NT2/D1 (cell line): Measurements from ENCODE around the gene CCDC81.

Experiments
- DNase-seq: peaks from one replicate; pipeline ENCODE4 v3.0.0-alpha.2; 2011; ENCODE audit warnings: low read depth, low spot score
- H3K27me3 ChIP-seq: 2 replicates; pipeline ENCODE4 v1.6.0; 2011; ENCODE audit warnings: mild to moderate bottlenecking; ENCODE audit not compliant: insufficient read length, insufficient read depth
- H3K36me3 ChIP-seq: 2 replicates; pipeline ENCODE4 v1.6.1; 2011; ENCODE audit warnings: mild to moderate bottlenecking, low read length, mixed read lengths; ENCODE audit not compliant: insufficient read depth, insufficient read length
- H3K4me1 ChIP-seq: 2 replicates; pipeline ENCODE4 v1.5.1; 2011; ENCODE audit not compliant: insufficient read depth, insufficient read length
- H3K4me3 ChIP-seq: 2 replicates; pipeline ENCODE4 v1.5.1; 2011; ENCODE audit warnings: low read depth; ENCODE audit not compliant: insufficient read length
- H3K9ac ChIP-seq: 2 replicates; pipeline ENCODE4 v1.6.0; 2011; ENCODE audit warnings: low read depth; ENCODE audit not compliant: insufficient read length
- H3K9me3 ChIP-seq: 2 replicates; pipeline ENCODE4 v1.5.1; 2011; ENCODE audit warnings: mild to moderate bottlenecking, low read length; ENCODE audit not compliant: insufficient read depth
- SUZ12 ChIP-seq: IDR thresholded peaks from 2 replicates; pipeline ENCODE4 v1.6.1; 2011; ENCODE audit not compliant: insufficient read length, insufficient read depth; ENCODE audit errors: extremely low read depth
- YY1 ChIP-seq: IDR thresholded peaks from 2 replicates; pipeline ENCODE4 v1.6.1; 2011; ENCODE audit not compliant: insufficient read length, insufficient read depth
- ZNF274 ChIP-seq: IDR thresholded peaks from 2 replicates; pipeline ENCODE4 v1.6.1; 2011; ENCODE audit warnings: mild to moderate bottlenecking, low read depth, low read length

The CCDC81 gene

DNA sequence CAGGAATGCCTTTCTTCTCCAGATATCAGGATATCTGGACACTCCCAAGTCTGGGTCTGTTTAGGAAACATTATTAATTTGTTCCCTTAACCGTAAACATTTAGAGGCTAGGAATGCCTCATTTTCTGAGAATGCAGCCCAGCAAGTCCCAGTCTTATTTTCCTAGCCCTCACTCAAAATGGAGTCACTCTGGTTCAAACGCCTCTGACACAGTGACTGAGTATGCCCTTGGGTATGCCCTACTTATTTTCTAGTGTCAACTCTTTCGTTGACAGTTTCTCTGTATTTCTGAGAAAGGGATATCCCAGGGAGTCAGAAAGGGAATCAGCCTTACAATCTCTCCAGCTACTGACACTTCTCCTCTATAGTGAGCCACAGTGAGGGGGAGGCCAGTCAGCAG lies 16.0 kb upstream of the CCDC81 start:
- peaks cover 7% of the 10 kb centered on the region; the same call in 1 of the 2 replicates for H3K9me3 ChIP-seq
- no peaks in the 10 kb centered on the region for H3K27me3 ChIP-seq
- no peak overlapping the region for H3K4me3 ChIP-seq
- H3K4me1 ChIP-seq = no peaks in the 10 kb centered on the region
- no peak for DNase-seq
- no peaks in the 10 kb centered on the region for H3K36me3 ChIP-seq
- no peak overlapping the region for H3K9ac ChIP-seq
- no peak for TF ChIP-seq ZNF274
- TF ChIP-seq SUZ12 = no peak
- TF ChIP-seq YY1 = no peak

GRCh38 chr11:86360775-86361395 lies 13.8 kb upstream of the CCDC81 start:
- Histone ChIP-seq H3K9ac (no peak overlapping the region), H3K4me1 (no peaks in the 10 kb centered on the region), H3K27me3 (no peaks in the 10 kb centered on the region), H3K4me3 (no peak overlapping the region), H3K36me3 (no peaks in the 10 kb centered on the region), H3K9me3 (peaks cover 10% of the 10 kb centered on the region; the same call in 1 of the 2 replicates)
- DNase-seq = no peak
- no peak for TF ChIP-seq ZNF274
- TF ChIP-seq SUZ12 = no peak
- no peak for TF ChIP-seq YY1

DNA sequence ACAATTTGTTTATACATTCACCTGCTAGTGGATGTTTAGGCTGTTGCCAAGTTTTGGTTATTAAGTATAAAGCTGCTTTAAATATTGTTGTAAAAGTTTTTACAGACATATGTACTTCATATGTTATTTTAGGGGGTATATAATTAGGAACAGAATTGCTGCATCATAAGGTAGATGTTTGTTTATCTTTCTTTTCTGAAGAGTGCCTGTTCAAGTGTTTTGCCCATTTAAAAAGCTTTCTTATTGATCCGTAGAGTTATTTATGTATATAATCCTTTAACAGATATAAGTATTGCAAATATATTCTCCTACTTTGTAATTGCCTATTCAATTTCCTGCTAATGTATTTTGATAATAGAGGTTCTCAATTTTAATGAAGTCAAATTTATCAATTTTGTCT lies 11.3 kb upstream of the CCDC81 start:
- no peak for DNase-seq
- no peaks in the 10 kb centered on the region for H3K36me3 ChIP-seq
- H3K4me1 ChIP-seq = no peaks in the 10 kb centered on the region
- H3K9me3 ChIP-seq = peaks cover 10% of the 10 kb centered on the region; the same call in 1 of the 2 replicates
- H3K9ac ChIP-seq = no peak overlapping the region
- no peaks in the 10 kb centered on the region for H3K27me3 ChIP-seq
- TF ChIP-seq SUZ12 = no peak
- no peak for TF ChIP-seq ZNF274
- no peak for TF ChIP-seq YY1
- no peak overlapping the region for H3K4me3 ChIP-seq

DNA sequence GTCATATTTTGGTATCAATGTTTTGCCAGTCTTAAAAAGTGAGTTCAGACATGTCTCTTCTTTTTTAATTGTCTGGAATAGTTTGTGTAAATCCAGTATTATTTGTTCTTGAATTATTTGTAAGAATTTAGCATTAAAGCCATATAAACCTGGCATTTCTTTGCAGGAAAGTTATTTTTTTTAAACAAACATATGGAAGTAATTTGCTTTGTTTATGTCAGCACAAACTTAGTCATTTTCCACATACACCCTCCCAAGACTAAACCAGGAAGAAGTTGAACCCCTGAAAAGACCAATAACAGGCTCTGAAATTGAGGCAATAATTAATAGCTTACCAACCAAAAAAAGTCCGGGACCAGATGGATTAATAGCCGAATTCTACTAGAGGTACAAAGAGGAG lies 9.1 kb upstream of the CCDC81 start:
- TF ChIP-seq SUZ12 (no peak), YY1 (no peak), ZNF274 (no peak)
- Histone ChIP-seq H3K36me3 (no peaks in the 10 kb centered on the region), H3K9me3 (peaks cover 18% of the 10 kb centered on the region; the same call in 1 of the 2 replicates), H3K27me3 (no peaks in the 10 kb centered on the region), H3K4me3 (no peak overlapping the region), H3K9ac (no peak overlapping the region), H3K4me1 (no peaks in the 10 kb centered on the region)
- DNase-seq = no peak

DNA sequence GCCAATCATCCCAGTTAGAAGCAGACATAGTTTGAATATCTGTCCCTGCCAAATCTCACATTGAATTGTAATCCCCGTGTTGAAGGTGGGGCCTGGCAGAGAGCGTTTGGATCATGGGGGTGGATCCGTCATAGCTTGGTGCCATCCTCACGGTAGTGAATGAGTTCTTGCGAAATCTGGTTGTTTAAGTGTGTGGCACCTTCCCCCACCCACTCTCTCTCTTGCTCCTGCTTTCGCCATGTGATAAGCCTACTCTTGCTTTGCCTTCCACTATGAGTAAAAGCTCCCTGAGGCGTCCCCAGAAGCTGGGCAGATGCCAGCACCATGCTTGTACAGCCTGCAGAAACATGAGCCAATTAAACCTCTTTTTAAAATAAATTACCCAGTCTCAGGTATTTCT lies 5.0 kb upstream of the CCDC81 start:
- no peak for TF ChIP-seq ZNF274
- TF ChIP-seq YY1 = no peak
- TF ChIP-seq SUZ12 = no peak
- no peak overlapping the region for H3K4me3 ChIP-seq
- no peaks in the 10 kb centered on the region for H3K36me3 ChIP-seq
- no peaks in the 10 kb centered on the region for H3K27me3 ChIP-seq
- no peak overlapping the region for H3K9ac ChIP-seq
- peaks cover 10% of the 10 kb centered on the region; the same call in 1 of the 2 replicates for H3K9me3 ChIP-seq
- no peaks in the 10 kb centered on the region for H3K4me1 ChIP-seq
- DNase-seq = no peak

GRCh38 chr11:86370171-86370570 lies 4.5 kb upstream of the CCDC81 start:
- H3K27me3 ChIP-seq = no peaks in the 10 kb centered on the region
- peaks cover 10% of the 10 kb centered on the region; the same call in 1 of the 2 replicates for H3K9me3 ChIP-seq
- no peak for DNase-seq
- H3K4me1 ChIP-seq = no peaks in the 10 kb centered on the region
- no peaks in the 10 kb centered on the region for H3K36me3 ChIP-seq
- H3K9ac ChIP-seq = no peak overlapping the region
- H3K4me3 ChIP-seq = no peak overlapping the region
- TF ChIP-seq ZNF274 = no peak
- no peak for TF ChIP-seq SUZ12
- TF ChIP-seq YY1 = no peak

DNA sequence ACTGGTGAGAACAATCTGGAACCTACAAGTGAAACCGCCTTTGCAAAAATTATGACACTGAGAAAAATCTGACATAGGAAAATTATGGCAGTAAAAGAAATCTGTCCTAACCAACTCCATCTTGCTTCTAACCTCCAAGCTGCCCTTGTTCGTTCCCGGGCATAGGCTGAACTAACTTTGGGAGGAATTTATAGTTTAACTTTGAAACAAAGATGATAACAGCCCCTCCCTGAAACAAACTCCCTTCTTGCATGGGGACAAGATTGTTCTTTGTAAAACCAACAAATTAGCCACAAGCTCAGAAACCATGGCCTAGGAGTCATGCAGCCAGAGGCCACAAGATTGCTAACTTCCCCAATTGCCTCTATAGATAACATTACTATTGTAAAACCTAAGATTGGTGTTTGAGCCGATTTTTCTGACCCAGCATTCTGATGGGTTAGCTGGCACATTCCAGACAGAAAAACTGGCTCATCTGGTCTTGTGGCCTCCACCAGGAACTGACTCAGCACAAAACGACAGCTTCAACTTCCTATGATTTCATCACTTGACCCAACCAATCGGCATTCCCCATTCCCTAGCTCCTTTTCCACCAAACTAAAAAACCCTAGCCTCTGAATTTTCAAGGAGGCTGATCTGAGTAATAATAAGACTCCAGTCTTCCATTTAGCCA lies 3.6 kb upstream of the CCDC81 start:
- Histone ChIP-seq H3K9me3 (peaks cover 10% of the 10 kb centered on the region; the same call in 1 of the 2 replicates), H3K4me3 (no peak overlapping the region), H3K4me1 (no peaks in the 10 kb centered on the region), H3K36me3 (no peaks in the 10 kb centered on the region), H3K27me3 (no peaks in the 10 kb centered on the region), H3K9ac (no peak overlapping the region)
- TF ChIP-seq SUZ12 (no peak), YY1 (no peak), ZNF274 (no peak)
- no peak for DNase-seq
